GM19324 (cell line): ENCODE measurements around the gene VEPH1.

Experiments
- ATAC-seq: cut with Tn5 transposase; IDR thresholded peaks from one replicate; pipeline ENCODE4 v1.9.1; 2021; ENCODE audit warnings: mild to moderate bottlenecking, moderate library complexity; ENCODE audit not compliant: unreplicated experiment, low FRiP score

Gene VEPH1

GRCh38 chr3:157276801-157277200, 226.4 kb downstream of the VEPH1 start:
- no peak for ATAC-seq

- ATAC-seq = no peak
Observed at GRCh38 chr3:157275832-157276231, 227.4 kb downstream of the VEPH1 start.

GRCh38 chr3:157274644-157275137, 228.5 kb downstream of the VEPH1 start:
- no peak for ATAC-seq

- ATAC-seq = no peak
Observed at GRCh38 chr3:157271283-157271882, 231.8 kb downstream of the VEPH1 start.

- no peak for ATAC-seq
Observed at GRCh38 chr3:157268026-157268425, 235.2 kb downstream of the VEPH1 start.

- no peak for ATAC-seq
Observed at GRCh38 chr3:157265931-157266330, 237.3 kb downstream of the VEPH1 start.

- no peak for ATAC-seq
Observed at GRCh38 chr3:157263027-157263426, 240.2 kb downstream of the VEPH1 start.

GRCh38 chr3:157261000-157261399, 242.2 kb downstream of the VEPH1 start:
- ATAC-seq = no peak

GRCh38 chr3:157259825-157260224, 243.4 kb downstream of the VEPH1 start:
- ATAC-seq = no peak

GRCh38 chr3:157257101-157257500, 246.1 kb downstream of the VEPH1 start:
- ATAC-seq = no peak

GRCh38 chr3:157255797-157256196, 247.4 kb downstream of the VEPH1 start:
- ATAC-seq = no peak

- no peak for ATAC-seq
Observed at GRCh38 chr3:157251685-157252084, 251.5 kb downstream of the VEPH1 start.

- ATAC-seq = no peak
Observed at GRCh38 chr3:157249606-157250005, 253.6 kb downstream of the VEPH1 start.

- ATAC-seq = no peak
Observed at GRCh38 chr3:157248590-157249422, 254.4 kb downstream of the VEPH1 start.

GRCh38 chr3:157247391-157247790, 255.8 kb downstream of the VEPH1 start:
- no peak for ATAC-seq

- ATAC-seq = no peak
Observed at GRCh38 chr3:157242836-157243235, 260.4 kb downstream of the VEPH1 start.

- no peak for ATAC-seq
Observed at GRCh38 chr3:157241599-157241998, 261.6 kb downstream of the VEPH1 start.

GRCh38 chr3:157240408-157240807, 262.8 kb downstream of the VEPH1 start:
- ATAC-seq = no peak

GRCh38 chr3:157239082-157239704, 264.0 kb downstream of the VEPH1 start:
- peak; percentile 96 for ATAC-seq

GRCh38 chr3:157238457-157238856, 264.8 kb downstream of the VEPH1 start:
- ATAC-seq = no peak

GRCh38 chr3:157237886-157238285, 265.3 kb downstream of the VEPH1 start:
- ATAC-seq = no peak
